ENCODE measurements around the gene CCDC9.

The CCDC9 gene

DNA sequence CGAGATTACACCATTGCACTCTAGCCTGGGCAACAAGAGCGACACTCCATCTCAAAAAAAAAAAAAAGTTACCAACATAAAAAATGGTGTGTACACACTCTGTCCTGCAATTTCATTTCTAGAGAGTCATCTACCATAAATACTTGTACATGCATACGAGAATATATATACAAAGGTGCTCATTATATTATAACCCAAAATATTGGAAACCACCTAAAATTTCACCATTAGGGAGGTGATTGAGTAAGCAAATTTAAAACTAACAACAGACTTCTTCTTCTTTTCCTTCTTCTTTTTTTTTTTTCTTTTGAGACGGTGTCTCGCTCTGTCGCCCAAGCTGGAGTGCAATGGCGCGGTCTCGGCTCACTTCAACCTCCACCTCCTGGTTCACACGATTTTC lies 45.9 kb downstream of the CCDC9 start:
- no peak for DNase-seq

DNA sequence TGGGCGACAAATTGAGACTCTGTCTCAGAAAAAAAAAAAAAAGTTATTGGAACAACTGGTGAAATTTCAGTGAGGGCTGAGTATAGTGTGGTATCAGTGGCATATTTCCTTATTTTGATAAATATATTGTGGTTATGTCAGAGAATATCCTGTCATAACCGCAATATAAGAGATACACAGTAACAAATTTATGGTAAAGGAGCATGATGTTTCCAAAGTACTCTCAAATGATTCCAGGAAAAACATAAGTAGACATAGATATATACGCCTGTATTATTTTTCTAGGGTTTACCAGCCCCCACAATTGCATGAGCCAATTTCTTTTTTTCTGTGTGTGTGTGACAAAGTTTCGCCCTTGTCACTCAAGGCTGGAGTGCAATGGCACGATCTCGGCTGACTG lies 47.6 kb downstream of the CCDC9 start:
- DNase-seq, result no peak

DNA sequence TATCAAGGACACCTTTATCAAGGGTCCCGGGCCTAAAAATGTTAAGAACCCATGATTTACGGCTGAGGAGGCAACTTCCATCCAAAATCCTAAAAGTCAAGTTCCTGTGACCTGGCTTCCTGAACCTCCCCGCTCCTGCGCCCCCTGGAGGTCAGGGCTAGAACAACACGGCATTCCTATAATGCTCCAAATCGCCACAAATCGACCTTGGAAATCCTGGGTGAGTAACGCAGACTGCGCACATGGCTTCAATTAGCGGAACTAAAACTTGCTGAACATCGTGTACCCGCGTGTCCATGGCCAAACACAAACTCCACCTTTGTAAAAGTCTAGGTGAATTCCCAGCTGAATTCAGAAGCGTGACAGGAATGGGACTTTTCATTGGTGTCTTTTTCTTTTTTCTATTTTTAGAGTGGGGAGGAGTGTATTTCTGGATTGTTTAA lies 49.0 kb downstream of the CCDC9 start:
- peak; percentile 48 for DNase-seq

DNA sequence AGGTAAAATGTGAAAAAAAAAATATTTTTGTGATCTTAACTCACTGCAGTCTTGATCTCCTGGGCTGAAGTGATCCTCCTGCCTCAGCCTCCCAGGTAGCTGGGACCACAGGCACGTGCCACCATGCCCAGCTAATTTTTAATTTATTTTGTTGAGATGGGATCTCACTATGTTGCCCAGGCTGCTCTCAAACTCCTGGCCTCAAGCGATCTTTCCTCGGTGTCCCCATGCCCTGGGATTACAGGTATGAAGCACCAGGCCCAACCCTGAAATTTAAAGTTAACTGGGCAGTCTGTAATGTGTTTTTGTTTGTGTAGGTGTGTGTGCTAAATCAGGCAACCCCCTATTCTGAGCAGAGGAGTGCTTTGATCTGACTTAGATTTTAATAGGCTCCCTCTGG lies 50.0 kb downstream of the CCDC9 start:
- no peak for DNase-seq

DNA sequence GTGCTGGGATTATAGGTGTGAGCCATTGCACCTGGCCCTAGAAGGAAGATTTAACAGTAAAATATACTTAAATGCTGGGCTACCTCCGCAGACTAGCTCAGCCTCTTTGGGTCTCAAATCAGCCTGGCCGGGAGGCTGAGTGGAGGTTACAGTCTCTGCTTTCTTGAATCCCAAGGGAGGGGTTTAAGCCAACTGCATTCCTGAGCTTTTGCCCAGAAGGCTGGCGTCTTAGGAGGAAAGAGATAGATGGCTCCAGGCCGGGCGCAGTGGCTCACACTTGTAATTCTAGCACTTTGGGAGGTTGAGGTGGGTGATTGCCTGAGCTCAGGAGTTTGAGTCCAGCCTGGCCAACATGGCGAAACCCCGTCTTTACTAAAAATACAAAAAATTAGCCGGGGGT lies 52.7 kb downstream of the CCDC9 start:
- no peak for DNase-seq

DNA sequence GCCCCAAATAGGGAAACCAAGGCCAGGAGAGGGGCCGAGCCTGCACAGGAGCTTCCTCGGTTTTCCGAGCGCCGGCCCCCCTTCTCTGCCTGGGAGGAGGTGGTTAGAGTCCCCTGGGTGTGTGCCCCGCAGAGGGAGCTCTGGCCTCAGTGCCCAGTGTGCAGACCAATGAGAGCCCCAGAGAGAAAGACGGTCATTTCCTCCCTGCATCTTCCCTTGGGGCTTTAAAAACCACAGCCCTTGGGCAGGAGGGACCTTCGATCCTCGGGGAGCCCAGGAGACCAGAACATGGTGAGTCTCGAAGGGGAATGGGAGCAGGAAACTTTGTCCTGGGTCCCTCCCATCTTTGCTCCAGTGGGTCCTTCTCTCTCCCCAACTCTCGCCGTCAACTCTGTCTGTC lies 53.3 kb downstream of the CCDC9 start, which contains the start of gene C5AR1:
Gene C5AR1 (plus strand): TSS at position 254 of the 400 bp plus-strand sequence. CDS start 35 bp downstream, at position 289.
- no peak for DNase-seq

DNA sequence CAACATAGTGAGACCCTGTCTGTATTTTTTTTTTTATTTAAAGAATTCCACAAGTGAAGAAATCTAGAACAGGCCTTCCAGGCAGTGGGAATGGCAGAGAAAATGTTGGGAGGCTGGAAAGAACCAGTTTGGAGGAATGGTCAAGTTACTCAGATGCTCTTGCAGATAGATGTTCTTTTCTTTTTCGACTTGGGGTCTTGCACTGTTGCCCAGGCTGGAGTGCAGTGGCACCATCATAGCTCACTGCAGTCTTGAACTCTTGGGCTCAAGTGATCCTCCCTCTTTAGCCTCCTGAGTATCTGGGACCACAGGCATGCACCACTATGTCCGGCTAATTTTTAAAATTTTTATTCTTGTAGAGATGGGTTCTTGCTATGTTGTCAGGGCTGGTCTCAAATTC lies 54.0 kb downstream of the CCDC9 start:
- no peak for DNase-seq

DNA sequence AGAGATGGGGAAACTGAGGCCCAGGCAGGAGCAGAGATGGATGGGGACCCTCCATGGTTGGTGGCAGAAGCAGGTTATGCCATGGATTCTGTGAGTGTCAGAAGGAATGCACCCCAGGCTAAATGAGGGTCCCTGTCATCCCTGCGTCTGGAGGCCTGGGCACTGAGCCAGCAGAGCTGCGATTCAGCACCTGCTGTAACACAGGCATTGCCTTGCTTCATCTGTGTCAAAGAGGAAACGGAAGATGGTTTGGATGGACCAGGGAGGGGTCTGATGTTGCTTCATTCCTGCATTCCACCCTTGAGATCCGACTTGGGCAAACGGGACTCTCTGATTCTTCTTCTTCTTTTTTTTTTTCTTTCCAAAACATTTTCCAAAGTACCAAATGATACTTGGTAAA lies 54.5 kb downstream of the CCDC9 start:
- peak; percentile 57 for DNase-seq

DNA sequence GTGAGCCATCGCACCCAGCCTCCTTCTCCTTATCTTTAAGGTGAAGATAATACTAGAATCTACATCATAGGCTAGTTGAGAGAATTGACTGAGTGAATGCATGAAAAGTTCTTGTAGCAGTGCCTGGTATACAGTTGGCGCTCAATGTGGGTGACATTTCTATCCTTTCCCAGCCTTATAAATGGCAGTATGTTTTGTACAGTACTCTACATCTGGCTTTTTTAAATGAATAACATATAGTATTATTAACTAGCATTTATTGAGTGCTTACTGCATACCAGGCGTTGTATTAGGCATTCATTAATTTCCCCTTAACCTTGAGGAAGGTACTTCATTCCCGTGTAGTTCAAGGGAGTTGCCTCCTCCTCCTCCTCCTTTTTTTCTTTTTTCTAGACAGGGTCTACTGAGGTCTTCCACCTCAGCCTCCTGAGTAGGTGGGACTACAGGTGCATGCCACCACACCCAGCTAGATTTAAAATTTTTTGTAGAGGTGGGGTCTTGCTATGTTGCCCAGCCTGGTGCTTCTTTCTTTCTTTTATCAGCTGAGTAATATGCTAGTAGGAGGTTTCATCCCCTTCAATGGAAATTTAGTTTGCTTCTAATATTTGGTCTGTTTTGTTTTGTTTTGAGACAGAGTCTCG lies 56.2 kb downstream of the CCDC9 start:
- DNase-seq, result no peak

DNA sequence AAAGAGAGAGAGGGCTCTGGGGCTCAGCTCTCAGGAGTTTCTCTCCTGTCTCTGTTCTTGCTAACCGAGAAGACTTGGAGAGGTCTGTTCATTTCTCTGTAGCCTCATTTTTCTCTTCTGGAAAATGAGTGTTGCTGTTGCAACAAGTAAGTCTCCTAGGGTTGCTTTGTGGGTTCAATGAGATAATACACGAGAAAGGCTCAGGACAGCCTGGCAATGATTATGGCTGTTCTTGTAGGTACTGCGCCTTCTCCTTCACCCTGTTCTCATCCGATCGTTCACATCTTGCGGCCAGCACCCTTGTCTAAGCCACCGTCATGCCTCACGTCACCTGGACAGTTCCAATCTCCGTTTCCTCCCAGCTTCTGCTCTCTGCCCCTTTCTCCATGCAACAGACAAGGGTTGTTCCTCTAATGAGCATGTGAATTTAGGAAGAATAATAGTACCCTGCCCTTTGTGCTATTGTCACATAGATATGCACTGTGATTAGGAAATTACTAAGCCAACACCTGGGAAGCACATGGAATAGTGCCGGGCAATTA lies 57.5 kb downstream of the CCDC9 start:
- no peak for DNase-seq

DNA sequence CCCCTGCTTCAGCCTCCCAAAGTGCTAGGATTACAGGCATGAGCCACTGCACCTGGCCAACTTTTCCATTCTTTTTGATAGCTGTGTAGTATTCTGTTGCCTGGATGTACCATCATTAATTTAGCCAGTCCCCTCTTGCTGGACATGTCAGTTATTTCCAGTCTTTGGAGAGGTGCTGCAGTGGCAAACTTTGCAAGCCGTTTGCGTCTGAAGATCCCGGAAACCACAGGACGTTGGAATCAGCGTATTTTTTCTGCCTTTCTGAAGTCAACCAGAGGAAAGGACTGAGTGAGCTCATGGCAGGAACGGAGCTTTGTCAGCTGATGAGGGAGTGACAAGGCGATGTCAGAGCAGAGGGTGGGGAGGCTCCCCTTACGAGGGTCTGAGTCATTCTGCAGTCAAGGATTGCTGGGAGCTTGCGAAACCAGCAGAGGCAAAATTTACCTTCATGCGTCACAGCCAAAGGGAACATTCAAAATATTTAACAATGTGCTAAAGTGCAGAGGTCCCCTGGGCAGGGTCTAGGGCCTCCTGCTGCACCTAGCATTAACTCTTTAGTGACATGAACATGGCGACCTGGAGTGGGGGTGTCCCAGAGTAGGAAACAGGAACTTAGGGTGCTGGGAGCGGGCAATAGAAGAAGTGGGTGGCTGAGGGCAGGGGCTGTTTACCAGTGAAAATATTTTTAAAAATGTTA lies 58.9 kb downstream of the CCDC9 start:
- peak; percentile 59 for DNase-seq

DNA sequence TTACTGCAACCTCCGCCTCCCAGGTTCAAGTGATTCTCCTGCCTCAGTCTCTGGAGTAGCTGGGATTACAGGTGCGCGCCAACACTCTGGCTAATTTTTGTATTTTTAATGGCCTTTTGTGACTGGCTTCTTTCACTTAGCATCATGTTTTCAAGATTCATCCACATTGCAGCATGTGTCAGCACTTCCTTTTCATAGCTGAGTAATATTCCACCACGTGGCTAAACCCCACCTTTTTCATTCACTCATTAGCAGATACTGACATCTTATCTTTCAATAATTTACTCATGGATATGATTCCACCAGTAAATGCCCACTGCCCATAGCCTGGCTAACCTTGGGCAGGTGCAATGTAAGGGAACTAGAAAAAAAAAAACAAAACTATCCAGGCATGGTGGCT lies 60.2 kb downstream of the CCDC9 start:
- no peak for DNase-seq

DNA sequence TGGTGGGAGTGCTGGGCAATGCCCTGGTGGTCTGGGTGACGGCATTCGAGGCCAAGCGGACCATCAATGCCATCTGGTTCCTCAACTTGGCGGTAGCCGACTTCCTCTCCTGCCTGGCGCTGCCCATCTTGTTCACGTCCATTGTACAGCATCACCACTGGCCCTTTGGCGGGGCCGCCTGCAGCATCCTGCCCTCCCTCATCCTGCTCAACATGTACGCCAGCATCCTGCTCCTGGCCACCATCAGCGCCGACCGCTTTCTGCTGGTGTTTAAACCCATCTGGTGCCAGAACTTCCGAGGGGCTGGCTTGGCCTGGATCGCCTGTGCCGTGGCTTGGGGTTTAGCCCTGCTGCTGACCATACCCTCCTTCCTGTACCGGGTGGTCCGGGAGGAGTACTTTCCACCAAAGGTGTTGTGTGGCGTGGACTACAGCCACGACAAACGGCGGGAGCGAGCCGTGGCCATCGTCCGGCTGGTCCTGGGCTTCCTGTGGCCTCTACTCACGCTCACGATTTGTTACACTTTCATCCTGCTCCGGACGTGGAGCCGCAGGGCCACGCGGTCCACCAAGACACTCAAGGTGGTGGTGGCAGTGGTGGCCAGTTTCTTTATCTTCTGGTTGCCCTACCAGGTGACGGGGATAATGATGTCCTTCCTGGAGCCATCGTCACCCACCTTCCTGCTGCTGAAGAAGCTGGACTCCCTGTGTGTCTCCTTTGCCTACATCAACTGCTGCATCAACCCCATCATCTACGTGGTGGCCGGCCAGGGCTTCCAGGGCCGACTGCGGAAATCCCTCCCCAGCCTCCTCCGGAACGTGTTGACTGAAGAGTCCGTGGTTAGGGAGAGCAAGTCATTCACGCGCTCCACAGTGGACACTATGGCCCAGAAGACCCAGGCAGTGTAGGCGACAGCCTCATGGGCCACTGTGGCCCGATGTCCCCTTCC lies 63.9 kb downstream of the CCDC9 start:
- DNase-seq, result no peak
